Stimulated activated CD4-positive, alpha-beta T cell treated with anti-CD3 and anti-CD28 coated beads, Interleukin-2, amount 100 ng/mL, for 4 hours (primary cell): ENCODE measurements around the gene POLR1E.

ENCODE experiments used
- DNase-seq: peaks from one replicate; pipeline ENCODE4 v3.0.0-alpha.2; 2020; ENCODE audit warnings: low read depth

POLR1E gene

DNA sequence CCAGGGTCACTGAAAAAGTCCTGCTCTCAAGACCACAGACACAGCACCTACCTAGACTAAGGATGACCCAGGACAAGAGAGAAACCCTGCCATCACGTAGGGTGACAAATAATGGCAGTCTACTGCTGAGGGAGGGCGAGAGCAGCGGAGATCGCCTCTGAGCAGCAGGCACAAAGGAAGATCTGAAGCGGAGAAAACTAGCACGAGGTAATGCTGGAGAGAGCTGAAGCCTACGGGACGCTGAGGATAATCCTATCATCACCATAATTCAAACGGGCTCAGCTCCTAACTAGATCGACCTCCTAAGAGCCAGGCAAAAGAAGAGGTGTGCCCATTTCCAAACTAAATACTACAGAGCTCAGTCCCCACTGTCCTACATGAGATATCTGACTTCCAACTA is 49.2 kb downstream of the POLR1E start:
- no peak for DNase-seq

GRCh38 chr9:37538099-37538498 is 52.4 kb downstream of the POLR1E start:
- no peak for DNase-seq

GRCh38 chr9:37539634-37540033 is 53.9 kb downstream of the POLR1E start:
- DNase-seq: no peak

DNA sequence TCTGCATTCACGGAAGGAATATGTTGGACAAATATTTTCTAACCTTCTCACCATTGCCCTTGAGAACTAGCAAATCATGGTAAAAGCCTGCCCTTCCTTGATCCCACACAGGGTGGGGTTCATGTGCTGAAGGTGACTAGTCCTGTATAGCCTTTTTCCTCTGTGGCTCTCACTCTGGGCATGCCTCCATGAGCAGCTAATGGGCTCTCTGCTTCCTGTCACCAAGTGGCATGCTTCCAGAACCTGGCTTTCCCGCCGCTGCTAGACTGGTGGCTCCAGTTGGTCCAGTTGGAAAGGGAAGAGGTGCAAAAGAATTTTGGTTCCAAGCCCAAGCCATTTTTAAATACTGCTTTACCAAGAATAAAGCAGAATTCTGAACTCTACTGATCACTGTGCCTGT is 54.9 kb downstream of the POLR1E start:
- no peak for DNase-seq

GRCh38 chr9:37541465-37541864 is 55.7 kb downstream of the POLR1E start:
- DNase-seq: no peak

DNA sequence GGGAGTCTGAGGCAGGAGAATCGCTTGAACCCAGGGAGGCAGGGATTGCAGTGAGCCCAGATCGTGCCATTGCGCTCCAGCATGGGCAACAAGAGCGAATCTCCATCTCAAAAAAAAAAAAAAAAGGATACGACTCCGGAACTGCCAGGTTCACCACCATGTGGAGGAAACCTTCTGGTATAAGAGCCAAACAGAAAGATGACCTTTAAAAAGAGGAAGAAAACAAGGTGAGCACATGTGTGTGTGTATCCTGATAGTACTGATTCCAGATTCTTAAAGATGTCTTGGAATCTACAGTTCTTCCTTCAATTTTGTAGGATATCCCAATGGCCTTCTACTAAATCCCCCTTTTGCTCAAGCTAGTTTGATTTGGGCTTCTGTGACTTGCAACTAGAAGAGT is 56.7 kb downstream of the POLR1E start:
- no peak for DNase-seq

- no peak for DNase-seq
Observed at GRCh38 chr9:37542895-37543294, 57.1 kb downstream of the POLR1E start.

GRCh38 chr9:37543468-37543867 is 57.7 kb downstream of the POLR1E start:
- DNase-seq: no peak

GRCh38 chr9:37547328-37547878 is 61.7 kb downstream of the POLR1E start:
- DNase-seq: no peak

DNA sequence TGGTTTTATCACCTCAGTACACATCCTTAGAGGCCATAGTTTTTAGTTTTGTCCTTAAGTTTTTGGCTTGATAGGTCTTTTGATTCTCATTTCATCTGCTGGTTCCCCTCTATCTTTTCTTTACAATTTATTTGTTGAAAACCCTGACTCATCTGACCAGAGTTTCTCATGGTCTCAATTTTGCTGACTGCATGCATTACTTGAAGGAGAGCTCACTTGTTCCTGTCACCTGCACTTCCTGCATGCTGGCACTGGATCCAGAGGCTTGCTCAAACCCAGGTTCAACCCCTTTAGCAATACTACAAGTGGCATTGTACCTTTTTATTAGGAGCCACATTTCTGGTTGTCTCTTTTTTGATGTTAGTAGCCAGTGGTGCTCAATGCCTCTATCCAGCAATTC is 63.8 kb downstream of the POLR1E start:
- no peak for DNase-seq

- DNase-seq: no peak
Observed at GRCh38 chr9:37550781-37551180, 65.0 kb downstream of the POLR1E start.

GRCh38 chr9:37551468-37551867 is 65.7 kb downstream of the POLR1E start:
- DNase-seq: no peak

DNA sequence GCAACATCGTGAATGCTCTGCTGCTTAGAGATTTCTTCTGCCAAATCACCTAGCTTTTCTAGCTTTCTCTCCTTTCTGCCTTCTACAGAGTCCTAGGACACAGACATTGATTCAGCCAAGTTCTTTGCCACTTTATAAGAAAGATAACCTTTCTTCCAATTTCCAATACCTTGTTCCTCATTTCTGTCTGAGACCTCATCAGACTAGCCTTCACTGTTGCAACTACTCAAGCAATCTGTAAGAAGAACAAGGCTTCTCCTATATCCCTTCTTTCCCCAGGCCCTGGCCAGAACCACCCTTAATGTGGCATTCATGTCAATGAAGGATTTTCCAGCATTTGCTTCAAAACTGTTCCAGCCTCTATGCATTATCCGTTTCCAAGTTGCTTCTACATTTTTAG is 66.1 kb downstream of the POLR1E start:
- DNase-seq: no peak
